Neural progenitor cell (in vitro differentiated cells): ENCODE results near the gene TMEM167A. TPM values are rescaled to one million over a fixed set of nuclear protein-coding genes. Genes with fewer than 3 reads are reported as not detected.
A peak's percentile ranks its signal among the peaks of the same experiment; 100 is the strongest.

Experiments
- DNase-seq: peaks from one replicate; pipeline ENCODE4 v3.0.0-alpha.2; 2016; ENCODE audit warnings: low spot score
- H2AFZ ChIP-seq: fragments of 200-600 bp; sonication (generic); replicated peaks from 2 replicates; pipeline ENCODE4 v1.6.1; 2016; ENCODE audit warnings: antibody characterized with exemption
- H3F3A ChIP-seq: fragments of 200-600 bp; sonication (generic); 2 replicates; pipeline ENCODE4 v1.6.1; 2016; ENCODE audit warnings: antibody characterized with exemption, low read depth
- H3K27ac ChIP-seq: fragments of 200-600 bp; sonication (generic); 2 replicates; pipeline ENCODE4 v1.5.1; 2016; ENCODE audit warnings: mild to moderate bottlenecking
- H3K27me3 ChIP-seq: fragments of 200-600 bp; sonication (generic); 2 replicates; pipeline ENCODE4 v1.6.1; 2016; ENCODE audit warnings: mild to moderate bottlenecking, moderate library complexity
- H3K36me3 ChIP-seq: fragments of 200-600 bp; sonication (generic); 2 replicates; pipeline ENCODE4 v1.5.1; 2016
- H3K4me1 ChIP-seq: fragments of 200-600 bp; sonication (generic); 2 replicates; pipeline ENCODE4 v1.6.1; 2016; ENCODE audit warnings: mixed run types
- H3K4me2 ChIP-seq: fragments of 200-600 bp; sonication (generic); 2 replicates; pipeline ENCODE4 v1.6.1; 2016
- H3K4me3 ChIP-seq: fragments of 200-600 bp; sonication (generic); 2 replicates; pipeline ENCODE4 v1.5.1; 2016
- H3K79me2 ChIP-seq: fragments of 200-600 bp; sonication (generic); 2 replicates; pipeline ENCODE4 v1.6.1; 2016; ENCODE audit warnings: low read depth
- H3K9ac ChIP-seq: fragments of 200-600 bp; sonication (generic); 2 replicates; pipeline ENCODE4 v1.6.1; 2016
- H3K9me3 ChIP-seq: fragments of 200-600 bp; sonication (generic); 2 replicates; pipeline ENCODE4 v1.5.1; 2016; ENCODE audit warnings: low read depth
- H4K20me1 ChIP-seq: fragments of 200-600 bp; sonication (generic); 2 replicates; pipeline ENCODE4 v1.6.1; 2016; ENCODE audit warnings: low read depth
- H3K27ac Mint-ChIP-seq: 3 replicates; pipeline ENCODE4 v1.8.0; 2021; ENCODE audit warnings: mixed read lengths
- H3K27me3 Mint-ChIP-seq: 2 replicates; pipeline ENCODE4 v1.8.0; 2022; ENCODE audit warnings: low read depth, mild to moderate bottlenecking, inconsistent platforms, moderate library complexity, mixed read lengths; ENCODE audit not compliant: insufficient read depth
- H3K36me3 Mint-ChIP-seq: 3 replicates; pipeline ENCODE4 v1.8.0; 2021; ENCODE audit warnings: mixed read lengths
- H3K4me1 Mint-ChIP-seq: 3 replicates; pipeline ENCODE4 v1.8.0; 2021; ENCODE audit warnings: mixed read lengths
- H3K4me3 Mint-ChIP-seq: 3 replicates; pipeline ENCODE4 v1.8.0; 2021; ENCODE audit warnings: mild to moderate bottlenecking, moderate library complexity, mixed read lengths
- H3K9me3 Mint-ChIP-seq: 3 replicates; pipeline ENCODE4 v1.8.0; 2020; ENCODE audit warnings: mixed read lengths
- CTCF ChIP-seq: fragments of 200-600 bp; sonication (generic); IDR thresholded peaks from 2 replicates; pipeline ENCODE4 v1.5.1; 2017; ENCODE audit warnings: antibody characterized with exemption, mild to moderate bottlenecking
- EZH2 ChIP-seq: fragments of 200-600 bp; sonication (generic); IDR thresholded peaks from 2 replicates; pipeline ENCODE4 v1.6.1; 2017; ENCODE audit warnings: antibody characterized with exemption, mild to moderate bottlenecking, moderate library complexity
- EZH2phosphoT487 ChIP-seq: fragments of 200-600 bp; sonication (generic); IDR thresholded peaks from 2 replicates; pipeline ENCODE4 v1.6.1; 2017; ENCODE audit warnings: antibody characterized with exemption
- total RNA-seq: library from RNA; depleted of rRNA; stranded (reverse); fragments of >200 nt; gene quantifications from 2 replicates; pipeline ENCODE4 v1.2.3, GENCODE V29; 2015; ENCODE audit warnings: low replicate concordance

TMEM167A gene
- total RNA-seq, 1 donor from 2014 or later: 185 TPM

GRCh38 chr5:83099001-83099400, 21.8 kb upstream of the TMEM167A start:
- Mint-ChIP-seq H3K9me3 (peaks cover 12% of the 10 kb centered on the region), H3K36me3 (peaks cover 1% of the 10 kb centered on the region), H3K27me3 (no peaks in the 10 kb centered on the region), H3K4me1 (peaks cover 18% of the 10 kb centered on the region), H3K4me3 (no peak overlapping the region), H3K27ac (no peak overlapping the region)
- H3K27ac ChIP-seq: no peak overlapping the region
- peaks cover 14% of the 10 kb centered on the region for H3F3A ChIP-seq
- no peak overlapping the region for H3K4me3 ChIP-seq
- DNase-seq: no peak
- peak overlapping the region; percentile 63 for H3K4me2 ChIP-seq
- no peaks in the 10 kb centered on the region for H3K79me2 ChIP-seq
- H3K36me3 ChIP-seq: no peaks in the 10 kb centered on the region
- H3K9ac ChIP-seq: no peak overlapping the region
- H4K20me1 ChIP-seq: peaks cover 9% of the 10 kb centered on the region
- no peaks in the 10 kb centered on the region for H3K9me3 ChIP-seq
- TF ChIP-seq CTCF (no peak), EZH2 (no peak), EZH2phosphoT487 (no peak)
- H2AFZ ChIP-seq: no peak overlapping the region
- H3K27me3 ChIP-seq: no peaks in the 10 kb centered on the region
- peaks cover 20% of the 10 kb centered on the region for H3K4me1 ChIP-seq

- peaks cover 20% of the 10 kb centered on the region for H3K4me1 ChIP-seq
- H4K20me1 ChIP-seq: peaks cover 9% of the 10 kb centered on the region
- no peak overlapping the region for H2AFZ ChIP-seq
- no peaks in the 10 kb centered on the region for H3K79me2 ChIP-seq
- H3K27ac ChIP-seq: no peak overlapping the region
- peaks cover 3% of the 10 kb centered on the region for H3K36me3 ChIP-seq
- Mint-ChIP-seq H3K9me3 (peaks cover 23% of the 10 kb centered on the region), H3K27ac (no peak overlapping the region), H3K4me3 (no peak overlapping the region), H3K4me1 (peaks cover 18% of the 10 kb centered on the region), H3K27me3 (no peaks in the 10 kb centered on the region), H3K36me3 (peaks cover 5% of the 10 kb centered on the region)
- H3K9ac ChIP-seq: no peak overlapping the region
- no peak for DNase-seq
- peaks cover 14% of the 10 kb centered on the region for H3F3A ChIP-seq
- H3K9me3 ChIP-seq: peaks cover 11% of the 10 kb centered on the region
- H3K4me2 ChIP-seq: no peak overlapping the region
- no peak overlapping the region for H3K4me3 ChIP-seq
- TF ChIP-seq EZH2 (no peak), CTCF (no peak), EZH2phosphoT487 (no peak)
- H3K27me3 ChIP-seq: no peaks in the 10 kb centered on the region
Observed at GRCh38 chr5:83097689-83098231, 20.6 kb upstream of the TMEM167A start.

- peaks cover 8% of the 10 kb centered on the region for H3K36me3 ChIP-seq
- H3K4me1 ChIP-seq: peaks cover 20% of the 10 kb centered on the region
- H3K27ac ChIP-seq: no peak overlapping the region
- peaks cover 9% of the 10 kb centered on the region for H3K36me3 Mint-ChIP-seq
- TF ChIP-seq CTCF: no peak
- TF ChIP-seq EZH2: no peak
- no peak for TF ChIP-seq EZH2phosphoT487
- H3K9me3 ChIP-seq: peaks cover 14% of the 10 kb centered on the region
- H3K4me1 Mint-ChIP-seq: peaks cover 14% of the 10 kb centered on the region
- H3K27me3 Mint-ChIP-seq: no peaks in the 10 kb centered on the region
- H3K4me3 ChIP-seq: no peak overlapping the region
- H3K4me2 ChIP-seq: no peak overlapping the region
- H3K4me3 Mint-ChIP-seq: no peak overlapping the region
- H3K79me2 ChIP-seq: no peaks in the 10 kb centered on the region
- no peaks in the 10 kb centered on the region for H3K27me3 ChIP-seq
- no peak overlapping the region for H2AFZ ChIP-seq
- H3K9me3 Mint-ChIP-seq: peaks cover 29% of the 10 kb centered on the region
- no peak for DNase-seq
- peaks cover 14% of the 10 kb centered on the region for H3F3A ChIP-seq
- no peak overlapping the region for H3K9ac ChIP-seq
- no peak overlapping the region for H3K27ac Mint-ChIP-seq
- peaks cover 9% of the 10 kb centered on the region for H4K20me1 ChIP-seq
Observed at GRCh38 chr5:83096660-83097339, 19.6 kb upstream of the TMEM167A start.
